Uterus (tissue), 4 donors: ENCODE measurements around the gene GDE1. TPM values are rescaled to one million over a fixed set of nuclear protein-coding genes. Genes with fewer than 3 reads are reported as not detected.
A peak's percentile ranks its signal among the peaks of the same experiment; 100 is the strongest.

ENCODE experiments used
- DNase-seq, 2 donors: peaks; one replicate each; pipeline ENCODE4 v3.0.0-alpha.2; 2019 to 2020
- H3K27ac ChIP-seq, 2 donors: fragments of 200-600 bp; sonication (generic); 1 replicate in 1 of 2; 2 replicates in 1 of 2; pipeline ENCODE4 v1.5.1; 2016 to 2018
- H3K27me3 ChIP-seq, 2 donors: fragments of 200-600 bp; sonication (generic); one replicate each; pipeline ENCODE4 v1.5.1; 2018 to 2019; ENCODE audit warnings: control low read depth in 1 of 2
- H3K36me3 ChIP-seq, 2 donors: fragments of 200-600 bp; sonication (generic); one replicate each; pipeline ENCODE4 v1.5.1; 2019; ENCODE audit warnings: control low read depth in 1 of 2
- H3K4me1 ChIP-seq, 2 donors: fragments of 200-600 bp; sonication (generic); one replicate each; pipeline ENCODE4 v1.5.1; 2018 to 2019; ENCODE audit warnings: control low read depth in 1 of 2
- H3K4me3 ChIP-seq, 2 donors: fragments of 200-600 bp; sonication (generic); 1 replicate in 1 of 2; 2 replicates in 1 of 2; pipeline ENCODE4 v1.5.1; 2018 to 2019; ENCODE audit warnings: mild to moderate bottlenecking in 1 of 2
- H3K9me3 ChIP-seq, 2 donors: fragments of 200-600 bp; sonication (generic); one replicate each; pipeline ENCODE4 v1.5.1; 2019; ENCODE audit warnings: control low read depth in 1 of 2
- POLR2A ChIP-seq, 2 donors: fragments of 450-650 bp; IDR thresholded peaks; one replicate each; pipeline ENCODE4 v1.6.1; 2016; ENCODE audit warnings: antibody characterized with exemption in 2 of 2, mild to moderate bottlenecking in 1 of 2, moderate library complexity in 1 of 2
- intact Hi-C: fragments of 100-400 bp; cut with DNase I; formaldehyde crosslinking; loops from one replicate; pipeline ENCODE4 v1.15.1; 2023; ENCODE audit warnings: low total_unique reads
- total RNA-seq, 4 donors: library from RNA; depleted of rRNA in 3 of 4; stranded (reverse); fragments of >200 nt in 3 of 4; gene quantifications; one replicate each; pipeline versions ENCODE4 v1.1.0 to v1.2.4, GENCODE V29; 2014 to 2023
- TF ChIP-seq, protein P1 (sequence below), 4 experiments: fragments of 200-600 bp in 2 of 4; fragments of 450-650 bp in 2 of 4; sonication (generic) in 2 of 4; IDR thresholded peaks; one replicate each; pipeline ENCODE4 v1.5.1; 2016 to 2019; ENCODE audit warnings: antibody characterized with exemption in 4 of 4, mild to moderate bottlenecking in 2 of 4, moderate library complexity in 1 of 4
- donor health status: DM: yes; HTN: yes; CAD: no.

The GDE1 gene
- total RNA-seq, 4 donors from 2014 or later: 12.9 to 43.9 (median 35.6) TPM

GRCh38 chr16:19507867-19508266 is 14.0 kb downstream of the GDE1 start:
- H3K27ac ChIP-seq: no peak overlapping the region
- no peaks in the 10 kb centered on the region for H3K4me1 ChIP-seq
- no peaks in the 10 kb centered on the region for H3K9me3 ChIP-seq
- H3K27me3 ChIP-seq: no peaks in the 10 kb centered on the region
- H3K4me3 ChIP-seq: no peak overlapping the region
- intact Hi-C loops: no loop called here
- TF ChIP-seq, protein P1, sequence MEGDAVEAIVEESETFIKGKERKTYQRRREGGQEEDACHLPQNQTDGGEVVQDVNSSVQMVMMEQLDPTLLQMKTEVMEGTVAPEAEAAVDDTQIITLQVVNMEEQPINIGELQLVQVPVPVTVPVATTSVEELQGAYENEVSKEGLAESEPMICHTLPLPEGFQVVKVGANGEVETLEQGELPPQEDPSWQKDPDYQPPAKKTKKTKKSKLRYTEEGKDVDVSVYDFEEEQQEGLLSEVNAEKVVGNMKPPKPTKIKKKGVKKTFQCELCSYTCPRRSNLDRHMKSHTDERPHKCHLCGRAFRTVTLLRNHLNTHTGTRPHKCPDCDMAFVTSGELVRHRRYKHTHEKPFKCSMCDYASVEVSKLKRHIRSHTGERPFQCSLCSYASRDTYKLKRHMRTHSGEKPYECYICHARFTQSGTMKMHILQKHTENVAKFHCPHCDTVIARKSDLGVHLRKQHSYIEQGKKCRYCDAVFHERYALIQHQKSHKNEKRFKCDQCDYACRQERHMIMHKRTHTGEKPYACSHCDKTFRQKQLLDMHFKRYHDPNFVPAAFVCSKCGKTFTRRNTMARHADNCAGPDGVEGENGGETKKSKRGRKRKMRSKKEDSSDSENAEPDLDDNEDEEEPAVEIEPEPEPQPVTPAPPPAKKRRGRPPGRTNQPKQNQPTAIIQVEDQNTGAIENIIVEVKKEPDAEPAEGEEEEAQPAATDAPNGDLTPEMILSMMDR (IDR thresholded peaks at IDR 0.05): no peak
- TF ChIP-seq POLR2A (IDR thresholded peaks at IDR 0.05): no peak
- no peak for DNase-seq
- H3K36me3 ChIP-seq: no peaks in the 10 kb centered on the region

DNA sequence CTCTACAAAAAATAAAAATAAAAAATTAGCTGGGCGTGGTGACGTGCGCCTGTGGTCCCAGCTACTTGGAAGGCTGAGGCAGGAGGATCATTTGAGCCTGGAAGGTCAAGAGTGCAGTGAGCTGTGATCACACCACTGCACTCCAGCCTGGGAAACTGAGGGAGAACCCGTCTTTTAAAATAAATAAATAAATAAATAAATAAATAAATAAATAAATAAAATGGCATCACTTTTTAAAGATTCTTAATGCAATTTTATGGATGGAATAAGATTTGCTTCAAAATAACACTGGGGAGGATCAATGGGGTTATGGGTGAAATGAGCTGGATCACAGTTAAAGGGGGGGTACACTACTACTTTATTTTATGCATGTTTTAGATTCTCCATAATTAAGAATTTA is 14.9 kb downstream of the GDE1 start:
- TF ChIP-seq, protein P1 (IDR thresholded peaks at IDR 0.05): no peak
- TF ChIP-seq POLR2A (IDR thresholded peaks at IDR 0.05): no peak
- Histone ChIP-seq H3K9me3 (no peaks in the 10 kb centered on the region), H3K36me3 (no peaks in the 10 kb centered on the region), H3K4me1 (no peaks in the 10 kb centered on the region), H3K27ac (no peak overlapping the region), H3K4me3 (no peak overlapping the region), H3K27me3 (no peaks in the 10 kb centered on the region)
- no peak for DNase-seq
- intact Hi-C loops: no loop called here

DNA sequence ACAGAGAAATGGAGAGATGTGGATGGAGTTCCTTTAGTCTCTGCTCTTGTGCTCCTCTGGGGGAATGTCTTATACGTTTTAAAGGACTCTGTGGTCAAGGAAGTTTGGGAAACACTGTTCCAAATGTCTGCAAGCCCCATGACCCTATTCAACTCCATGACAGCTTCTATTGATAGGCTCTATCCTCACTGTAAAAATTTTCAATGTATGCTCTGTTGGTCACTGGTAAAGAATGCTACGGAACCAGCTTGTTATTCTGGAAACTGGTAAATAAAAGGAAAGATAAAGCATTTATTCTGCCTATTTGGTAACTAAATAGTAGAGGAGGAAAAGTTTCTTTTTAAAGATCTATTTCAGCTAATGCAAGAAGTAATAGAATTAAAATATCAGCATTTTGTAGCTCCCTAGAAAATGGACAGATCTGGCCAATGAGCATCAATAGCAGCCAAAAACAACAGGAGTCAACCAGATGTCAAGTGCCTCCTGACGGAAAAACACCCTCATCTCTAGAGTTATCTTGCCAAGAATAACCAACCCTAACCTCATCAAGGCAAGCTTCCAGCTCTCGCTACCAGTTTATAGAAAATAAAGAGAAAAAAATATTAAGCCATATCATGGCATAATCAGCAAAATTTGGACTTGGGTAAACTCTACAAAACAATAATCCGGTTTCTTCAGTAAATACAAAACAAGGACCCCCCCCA is 16.1 kb downstream of the GDE1 start:
- no peaks in the 10 kb centered on the region for H3K36me3 ChIP-seq
- no peaks in the 10 kb centered on the region for H3K27me3 ChIP-seq
- H3K27ac ChIP-seq: no peak overlapping the region
- H3K4me1 ChIP-seq: no peaks in the 10 kb centered on the region
- intact Hi-C loops: no loop called here
- TF ChIP-seq, protein P1 (IDR thresholded peaks at IDR 0.05): no peak
- TF ChIP-seq POLR2A (IDR thresholded peaks at IDR 0.05): no peak
- no peaks in the 10 kb centered on the region for H3K9me3 ChIP-seq
- no peak for DNase-seq
- H3K4me3 ChIP-seq: no peak overlapping the region

DNA sequence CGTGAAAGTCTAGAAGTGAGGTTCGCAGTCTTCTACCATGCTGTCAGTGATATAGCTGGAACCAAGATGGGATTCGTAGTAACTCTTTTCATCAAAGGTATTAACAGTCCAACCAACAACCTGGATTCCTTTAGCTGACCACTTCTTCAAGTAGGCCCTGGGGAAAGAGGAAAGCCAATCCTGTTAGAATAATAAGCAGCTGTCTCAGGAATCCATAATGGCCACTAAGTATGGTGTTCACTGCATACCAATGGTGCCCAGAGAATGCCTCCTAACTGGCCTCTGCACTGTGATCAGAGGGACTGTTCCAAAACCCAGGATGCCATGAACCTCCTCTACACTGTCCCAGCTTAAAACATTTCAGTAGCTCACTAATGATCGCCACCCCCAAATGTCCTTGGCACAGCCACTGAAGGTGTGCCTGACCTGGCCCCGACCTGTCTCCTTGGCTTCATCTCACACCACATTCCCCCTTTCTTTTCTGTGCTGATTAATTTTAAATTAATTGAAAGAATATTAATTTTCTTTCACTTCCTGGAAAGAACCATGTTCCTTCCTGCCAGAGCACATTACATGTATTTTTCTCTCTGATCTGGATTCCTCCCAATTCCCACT is 18.3 kb downstream of the GDE1 start:
- H3K4me1 ChIP-seq: no peaks in the 10 kb centered on the region
- H3K36me3 ChIP-seq: no peaks in the 10 kb centered on the region
- no peak for TF ChIP-seq POLR2A (IDR thresholded peaks at IDR 0.05)
- TF ChIP-seq, protein P1 (IDR thresholded peaks at IDR 0.05): no peak
- intact Hi-C loops: no loop called here
- H3K27ac ChIP-seq: no peak overlapping the region
- no peaks in the 10 kb centered on the region for H3K27me3 ChIP-seq
- no peak for DNase-seq
- H3K4me3 ChIP-seq: no peak overlapping the region
- no peaks in the 10 kb centered on the region for H3K9me3 ChIP-seq

GRCh38 chr16:19502395-19503131 is 19.3 kb downstream of the GDE1 start:
- no peak overlapping the region for H3K4me3 ChIP-seq
- TF ChIP-seq, protein P1 (IDR thresholded peaks at IDR 0.05): peak; percentile 46 to 55 (median 49)
- no peak for TF ChIP-seq POLR2A (IDR thresholded peaks at IDR 0.05)
- intact Hi-C loops: no loop called here
- H3K27me3 ChIP-seq: no peaks in the 10 kb centered on the region
- peak; percentile 45 to 60 for DNase-seq
- no peaks in the 10 kb centered on the region for H3K36me3 ChIP-seq
- no peaks in the 10 kb centered on the region for H3K9me3 ChIP-seq
- no peaks in the 10 kb centered on the region for H3K4me1 ChIP-seq
- H3K27ac ChIP-seq: no peak overlapping the region
